Immature natural killer cell (primary cell): ENCODE results near the gene IQSEC3. TPM values are rescaled to one million over a fixed set of nuclear protein-coding genes. Genes with fewer than 3 reads are reported as not detected.

Experiments
- DNase-seq, 3 donors: peaks; one replicate each; pipeline ENCODE4 v3.0.0; 2022; ENCODE audit warnings: mixed read lengths in 1 of 3
- H3K27ac Mint-ChIP-seq, 6 donors: one replicate each; pipeline ENCODE4 v1.8.0; 2020; ENCODE audit warnings: mixed read lengths in 6 of 6, mild to moderate bottlenecking in 5 of 6, inconsistent platforms in 4 of 6, moderate library complexity in 3 of 6
- H3K27me3 Mint-ChIP-seq, 3 donors: one replicate each; pipeline ENCODE4 v1.8.0; 2020 to 2021; ENCODE audit warnings: low read depth in 3 of 3, mild to moderate bottlenecking in 3 of 3, mixed read lengths in 3 of 3, moderate library complexity in 3 of 3, inconsistent platforms in 1 of 3
- H3K36me3 Mint-ChIP-seq, 3 donors: one replicate each; pipeline ENCODE4 v1.8.0; 2020; ENCODE audit warnings: mixed read lengths in 3 of 3, inconsistent platforms in 2 of 3, mild to moderate bottlenecking in 2 of 3
- H3K4me1 Mint-ChIP-seq, 2 donors: one replicate each; pipeline ENCODE4 v1.8.0; 2020; ENCODE audit warnings: inconsistent platforms in 2 of 2, mild to moderate bottlenecking in 2 of 2, mixed read lengths in 2 of 2, moderate library complexity in 1 of 2
- H3K4me3 Mint-ChIP-seq, 5 donors: one replicate each; pipeline ENCODE4 v1.8.0; 2020; ENCODE audit warnings: mild to moderate bottlenecking in 5 of 5, mixed read lengths in 5 of 5, inconsistent platforms in 3 of 5, moderate library complexity in 3 of 5
- H3K9me3 Mint-ChIP-seq, 6 donors: one replicate each; pipeline ENCODE4 v1.8.0; 2020; ENCODE audit warnings: mild to moderate bottlenecking in 6 of 6, mixed read lengths in 6 of 6, inconsistent platforms in 4 of 6, moderate library complexity in 3 of 6
- polyA plus RNA-seq, 3 donors: library from polyadenylated mRNA; unstranded; fragments of 300-500 nt; fragmentation: Illumina TruSeq; gene quantifications; one replicate each; pipeline ENCODE4 v1.2.3, GENCODE V29; 2021

IQSEC3 gene
- polyA plus RNA-seq, 3 donors from 2014 or later: 0.07 TPM; not detected in 2

DNA sequence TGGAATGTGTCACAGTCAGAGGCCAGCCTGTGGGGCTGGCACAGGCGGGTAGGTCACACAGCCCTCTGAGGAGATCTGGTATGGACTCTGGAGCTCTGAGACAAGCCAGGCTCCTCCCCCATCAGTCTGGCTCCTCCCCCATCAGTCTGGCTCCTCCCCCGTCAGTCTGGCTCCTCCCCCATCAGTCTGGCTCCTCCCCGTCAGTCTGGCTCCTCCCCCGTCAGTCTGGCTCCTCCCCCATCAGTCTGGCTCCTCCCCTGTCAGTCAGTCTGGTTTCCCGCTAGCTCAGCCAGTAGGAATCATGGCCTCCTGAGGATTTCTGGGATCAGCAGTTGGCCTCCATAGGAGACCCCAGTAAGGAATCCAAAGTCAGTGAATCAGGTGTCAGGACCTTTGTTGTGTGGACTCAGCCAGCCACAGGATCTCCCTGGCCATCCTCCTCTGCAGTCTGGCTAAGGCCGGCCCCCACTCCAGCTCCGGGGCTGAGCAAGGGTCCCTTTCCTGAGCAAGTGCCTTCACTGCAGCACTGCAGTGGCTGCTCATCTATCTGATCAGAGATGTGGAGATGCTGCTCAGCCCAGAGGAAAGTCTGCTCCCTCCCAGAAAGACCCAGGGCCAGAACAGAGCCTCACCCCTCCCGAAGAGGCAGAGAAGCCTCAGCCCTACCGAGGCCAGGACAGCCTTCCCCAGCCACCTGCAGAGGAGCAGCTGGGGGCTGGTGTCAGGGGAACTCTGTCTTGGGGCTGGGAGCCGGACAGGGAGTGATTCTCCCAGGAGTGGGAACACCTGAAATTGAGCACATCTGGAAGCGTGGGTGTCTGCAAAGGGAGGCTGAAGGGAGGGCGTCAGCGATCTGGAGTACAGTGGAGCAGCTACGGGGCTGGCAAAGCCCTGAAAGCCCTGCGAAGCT lies 35.7 kb downstream of the IQSEC3 start:
- H3K9me3 Mint-ChIP-seq: peaks cover 0 to 2% (median 0%) of the 10 kb centered on the region in 6 donors
- H3K36me3 Mint-ChIP-seq: no peaks in the 10 kb centered on the region
- H3K27me3 Mint-ChIP-seq: peaks cover 7 to 12% (median 9%) of the 10 kb centered on the region in 3 donors
- H3K27ac Mint-ChIP-seq: no peak overlapping the region
- peaks cover 5 to 7% of the 10 kb centered on the region in 2 donors for H3K4me1 Mint-ChIP-seq
- no peak for DNase-seq
- H3K4me3 Mint-ChIP-seq: no peak overlapping the region

DNA sequence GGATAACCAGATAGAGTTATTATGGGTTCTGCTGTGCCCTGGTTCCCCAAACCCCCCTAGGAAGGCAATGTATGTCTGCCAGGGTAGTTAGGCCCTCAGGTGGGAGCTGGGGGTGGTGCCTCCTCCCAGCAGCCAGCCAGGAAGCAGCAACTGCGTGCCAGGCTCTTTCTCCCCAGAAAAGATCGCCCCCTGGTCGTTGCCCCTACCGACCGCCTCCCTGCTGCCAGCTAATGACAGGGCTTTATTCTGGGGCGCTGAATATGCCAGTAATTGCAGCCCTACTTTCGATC lies 36.3 kb downstream of the IQSEC3 start:
- Mint-ChIP-seq H3K4me1 (peaks cover 5 to 7% of the 10 kb centered on the region in 2 donors), H3K27me3 (peaks cover 5 to 11% (median 7%) of the 10 kb centered on the region in 3 donors), H3K4me3 (no peak overlapping the region), H3K36me3 (no peaks in the 10 kb centered on the region), H3K9me3 (peaks cover 0 to 2% (median 0%) of the 10 kb centered on the region in 6 donors), H3K27ac (no peak overlapping the region)
- no peak for DNase-seq

DNA sequence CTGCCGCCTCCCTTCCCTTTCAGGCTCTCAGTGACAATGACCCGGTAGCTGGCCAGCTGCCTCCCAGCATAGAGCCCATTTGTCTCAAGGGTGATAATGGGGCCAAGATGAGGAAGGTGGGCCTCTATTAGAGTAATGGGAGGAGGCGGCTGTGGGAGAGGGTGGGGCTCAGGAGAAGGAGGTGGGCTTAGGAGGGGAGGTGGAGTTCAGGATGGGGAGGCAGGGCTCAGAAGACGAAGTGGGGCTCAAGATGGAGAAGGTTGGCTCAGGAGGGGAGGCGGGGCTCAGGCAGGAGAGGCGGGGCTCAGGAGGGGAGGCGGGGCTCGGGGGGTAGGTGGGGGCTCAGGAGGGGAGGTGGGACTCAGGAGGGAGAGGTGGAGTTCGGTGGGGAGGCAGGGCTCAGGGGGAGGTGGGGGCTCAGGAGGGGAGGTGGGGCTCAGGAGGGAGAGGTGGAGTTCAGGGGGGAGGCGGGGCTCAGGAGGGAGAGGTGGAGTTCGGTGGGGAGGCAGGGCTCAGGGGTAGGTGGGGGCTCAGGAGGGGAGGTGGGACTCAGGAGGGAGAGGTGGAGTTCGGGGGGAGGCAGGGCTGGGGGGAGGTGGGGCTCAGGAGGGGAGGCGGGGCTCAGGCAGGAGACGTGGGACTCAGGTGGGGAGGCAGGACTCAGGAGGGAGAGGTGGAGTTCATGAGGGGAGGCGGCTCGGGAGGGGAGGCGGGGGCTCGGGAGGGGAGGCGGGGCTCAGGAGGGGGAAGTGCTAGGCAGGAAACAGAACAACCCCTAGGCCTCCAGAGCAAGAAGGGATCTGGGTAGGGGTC lies 36.8 kb downstream of the IQSEC3 start:
- no peaks in the 10 kb centered on the region for H3K36me3 Mint-ChIP-seq
- no peak for DNase-seq
- H3K27ac Mint-ChIP-seq: no peak overlapping the region
- peaks cover 0 to 2% (median 0%) of the 10 kb centered on the region in 6 donors for H3K9me3 Mint-ChIP-seq
- no peak overlapping the region for H3K4me3 Mint-ChIP-seq
- H3K4me1 Mint-ChIP-seq: peaks cover 5 to 7% of the 10 kb centered on the region in 2 donors
- H3K27me3 Mint-ChIP-seq: peaks cover 2 to 13% (median 7%) of the 10 kb centered on the region in 3 donors

DNA sequence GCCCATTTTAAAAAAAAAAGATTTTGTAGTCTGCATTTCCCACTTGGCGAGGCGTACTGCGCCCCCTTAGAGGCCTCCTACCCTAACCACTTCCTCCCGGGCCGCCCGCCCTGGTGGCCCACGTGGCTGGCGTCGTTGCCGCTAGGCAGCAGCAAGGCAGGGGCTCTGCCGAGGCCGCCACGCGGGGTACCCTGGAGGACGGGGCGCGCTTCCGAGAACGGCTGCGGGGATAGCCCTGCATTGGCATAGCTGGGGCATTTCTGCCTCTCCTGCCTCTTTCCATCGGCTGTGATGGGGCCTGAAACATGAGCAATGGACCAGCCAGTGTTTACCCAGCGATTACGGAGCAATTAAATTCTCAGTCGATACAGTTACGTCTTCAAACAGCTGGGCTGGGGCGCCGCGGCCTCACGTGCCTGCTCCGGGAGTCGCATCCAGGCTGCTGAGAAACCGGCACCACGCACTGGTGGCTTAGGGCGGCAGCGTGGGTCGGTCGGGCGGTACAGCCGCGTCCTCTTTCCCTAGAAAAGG lies 38.0 kb downstream of the IQSEC3 start:
- Mint-ChIP-seq H3K4me1 (peaks cover 5 to 7% of the 10 kb centered on the region in 2 donors), H3K27me3 (peaks cover 2 to 12% (median 4%) of the 10 kb centered on the region in 3 donors), H3K27ac (no peak overlapping the region), H3K4me3 (no peak overlapping the region), H3K36me3 (no peaks in the 10 kb centered on the region), H3K9me3 (peaks cover 0 to 2% (median 0%) of the 10 kb centered on the region in 6 donors)
- peak in 2 of 3 donors; percentile 9 to 10 for DNase-seq

DNA sequence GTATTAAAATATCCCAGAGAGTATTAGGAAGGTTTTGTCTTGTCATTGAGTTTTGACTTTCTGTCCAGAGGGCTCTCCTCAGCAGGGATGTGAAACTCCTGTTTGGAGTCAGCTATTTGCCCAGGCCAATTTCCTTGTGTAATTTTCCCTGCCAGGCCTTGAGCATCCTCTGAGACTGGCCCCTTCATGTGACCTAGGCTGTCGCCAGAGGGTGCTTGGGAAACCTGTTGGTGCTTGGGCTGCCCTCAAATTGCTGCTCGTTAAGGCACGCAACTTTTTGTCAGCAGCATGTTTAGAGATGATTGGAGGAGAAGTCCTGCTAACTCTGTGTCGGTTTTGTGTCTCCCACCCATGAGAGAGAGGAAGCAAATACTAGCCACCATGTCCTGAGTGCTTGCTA lies 39.1 kb downstream of the IQSEC3 start:
- no peak for DNase-seq
- Mint-ChIP-seq H3K4me3 (no peak overlapping the region), H3K36me3 (no peaks in the 10 kb centered on the region), H3K27ac (no peak overlapping the region), H3K4me1 (peaks cover 5 to 7% of the 10 kb centered on the region in 2 donors), H3K9me3 (no peaks in the 10 kb centered on the region), H3K27me3 (peaks cover 2 to 8% (median 4%) of the 10 kb centered on the region in 3 donors)

DNA sequence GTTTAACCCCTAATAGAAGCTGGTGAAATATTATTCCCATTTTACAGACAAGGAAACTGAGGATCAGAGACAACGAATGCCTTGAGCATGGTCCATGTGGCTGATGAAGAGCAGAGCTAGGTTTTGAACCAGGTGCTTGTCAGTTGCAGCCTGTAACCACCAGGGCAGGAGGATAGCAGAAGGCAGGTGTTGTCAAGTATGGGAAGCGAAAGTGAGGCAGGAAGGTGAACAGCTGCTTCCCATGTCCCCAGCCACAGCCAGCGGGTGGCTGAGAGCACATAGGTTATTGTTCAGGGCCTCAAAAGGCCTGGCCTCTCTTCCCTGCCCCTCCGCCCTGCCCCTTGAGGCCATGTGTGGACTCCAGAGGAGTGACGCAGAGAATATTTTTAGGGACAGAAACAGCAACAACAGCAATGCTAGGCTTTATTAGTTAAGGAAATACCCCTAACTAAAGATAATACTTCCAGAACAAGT lies 39.6 kb downstream of the IQSEC3 start:
- peaks cover 5 to 7% of the 10 kb centered on the region in 2 donors for H3K4me1 Mint-ChIP-seq

DNA sequence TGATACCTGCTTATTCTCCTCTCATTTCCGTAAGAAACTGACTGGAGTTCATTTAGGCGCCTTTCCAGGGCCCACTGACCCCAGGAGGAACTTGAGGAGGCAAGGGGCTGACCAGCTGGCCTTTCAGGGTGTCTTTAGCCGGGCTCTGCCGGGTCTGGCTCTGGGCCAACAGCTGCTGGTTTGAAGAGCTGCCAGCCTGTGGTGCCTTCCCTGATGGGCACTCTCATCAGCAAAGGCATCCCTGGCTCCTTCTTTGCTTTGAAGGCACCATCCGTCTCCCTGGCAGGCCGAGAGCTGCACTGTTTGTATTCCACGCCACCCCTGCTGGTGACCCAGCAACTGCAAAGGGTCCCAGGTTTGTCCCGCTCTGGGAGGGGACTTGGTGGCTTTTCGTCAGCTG lies 42.0 kb downstream of the IQSEC3 start:
- Mint-ChIP-seq H3K36me3 (peaks cover 0 to 6% (median 0%) of the 10 kb centered on the region in 3 donors), H3K9me3 (no peaks in the 10 kb centered on the region), H3K4me3 (no peak overlapping the region), H3K27me3 (peaks cover 8 to 14% (median 8%) of the 10 kb centered on the region in 3 donors), H3K4me1 (peaks cover 5 to 7% of the 10 kb centered on the region in 2 donors), H3K27ac (no peak overlapping the region)
- DNase-seq: no peak

More for the DNA sequence above, 39.6 kb downstream of the IQSEC3 start:
- DNase-seq: no peak
- H3K27ac Mint-ChIP-seq: no peak overlapping the region
- no peak overlapping the region for H3K4me3 Mint-ChIP-seq
- peaks cover 4 to 13% (median 5%) of the 10 kb centered on the region in 3 donors for H3K27me3 Mint-ChIP-seq
- peaks cover 0 to 3% (median 0%) of the 10 kb centered on the region in 3 donors for H3K36me3 Mint-ChIP-seq
- H3K9me3 Mint-ChIP-seq: no peaks in the 10 kb centered on the region

DNA sequence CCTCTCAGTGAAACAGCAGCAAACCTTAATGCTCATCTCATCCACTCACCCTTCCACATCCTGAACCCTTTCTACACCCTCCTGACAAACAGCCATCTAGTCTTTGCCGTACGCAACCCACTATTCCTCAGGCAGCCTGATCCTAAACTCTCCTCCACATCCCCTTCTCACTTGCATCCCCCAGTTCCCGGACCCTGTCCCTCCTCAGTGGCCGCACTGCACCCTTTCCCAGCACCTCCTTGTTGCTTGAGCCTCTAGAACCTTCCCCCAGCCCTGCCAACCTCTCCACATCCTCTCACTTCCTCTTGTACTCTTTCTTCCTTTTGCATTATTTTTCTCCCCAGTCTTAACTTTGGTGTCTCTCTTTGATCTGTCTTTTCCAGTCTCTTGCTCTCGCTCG lies 42.9 kb downstream of the IQSEC3 start:
- Mint-ChIP-seq H3K27ac (no peak overlapping the region), H3K4me3 (no peak overlapping the region)
- DNase-seq: no peak

DNA sequence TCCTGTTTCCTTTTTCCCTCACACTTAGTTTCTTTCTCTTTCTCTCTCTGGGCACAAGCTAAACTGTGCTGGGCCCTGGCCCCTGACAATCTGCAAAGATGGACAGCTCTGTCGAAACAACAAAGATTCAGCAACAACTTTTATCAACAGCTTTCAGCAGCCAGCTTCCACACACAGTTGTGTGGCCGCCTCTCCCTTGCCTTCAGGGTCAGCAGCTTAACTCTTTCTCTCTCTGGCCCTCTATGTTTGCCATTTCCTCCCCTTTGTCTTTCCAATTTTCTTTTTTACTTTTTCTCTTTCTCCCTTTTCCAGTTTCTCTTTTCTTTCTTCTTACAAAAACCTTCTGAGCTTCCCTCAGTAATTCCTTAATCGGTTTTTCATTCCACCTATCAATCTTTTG lies 43.3 kb downstream of the IQSEC3 start:
- Mint-ChIP-seq H3K27me3 (peaks cover 8 to 14% (median 8%) of the 10 kb centered on the region in 3 donors), H3K36me3 (peaks cover 0 to 6% (median 0%) of the 10 kb centered on the region in 3 donors), H3K4me3 (no peak overlapping the region), H3K4me1 (no peaks in the 10 kb centered on the region), H3K9me3 (no peaks in the 10 kb centered on the region), H3K27ac (no peak overlapping the region)
- DNase-seq: no peak

More for the DNA sequence above, 42.9 kb downstream of the IQSEC3 start:
- H3K9me3 Mint-ChIP-seq: no peaks in the 10 kb centered on the region
- H3K27me3 Mint-ChIP-seq: peaks cover 8 to 14% (median 8%) of the 10 kb centered on the region in 3 donors
- no peaks in the 10 kb centered on the region for H3K4me1 Mint-ChIP-seq
- H3K36me3 Mint-ChIP-seq: peaks cover 0 to 6% (median 0%) of the 10 kb centered on the region in 3 donors

DNA sequence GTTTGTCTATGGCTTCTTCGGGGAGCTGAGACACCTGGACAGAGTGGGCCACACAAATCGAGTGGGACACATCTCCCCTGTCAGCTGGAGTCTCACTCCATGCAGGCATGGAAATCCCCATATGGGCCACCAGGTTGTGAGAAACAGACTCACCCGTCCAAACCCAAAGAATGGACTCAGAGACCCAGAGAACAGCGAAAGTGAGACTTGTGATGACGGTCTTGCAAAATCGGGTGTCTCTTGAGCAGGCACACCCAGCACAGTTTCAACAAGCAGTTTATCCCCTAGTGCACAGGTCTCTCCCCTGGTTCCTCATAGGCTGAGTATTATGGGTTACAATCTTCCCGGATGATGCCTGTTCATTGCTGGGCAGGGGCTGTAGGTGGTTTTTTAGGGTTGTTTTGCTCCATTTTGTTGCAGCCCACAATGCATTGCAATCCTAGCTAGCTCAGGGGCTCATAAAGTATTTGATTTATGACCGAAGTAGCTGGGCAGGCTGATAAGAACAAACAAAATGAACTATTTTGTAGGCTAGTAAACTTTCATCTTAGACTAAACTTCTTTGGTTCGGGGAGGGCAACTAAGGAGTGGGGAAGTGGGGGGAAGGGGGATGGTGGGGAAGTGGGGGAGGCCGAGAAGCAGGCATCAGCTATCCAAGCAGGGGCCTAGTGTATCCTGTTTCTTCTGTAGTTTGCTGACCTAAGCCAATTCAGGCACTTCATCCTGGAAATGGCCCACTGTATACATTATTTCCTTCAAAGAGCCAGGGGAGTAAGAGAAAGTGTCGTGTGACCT lies 45.3 kb downstream of the IQSEC3 start:
- no peak overlapping the region for H3K4me3 Mint-ChIP-seq
- H3K36me3 Mint-ChIP-seq: peaks cover 0 to 6% (median 0%) of the 10 kb centered on the region in 3 donors
- H3K27ac Mint-ChIP-seq: no peak overlapping the region
- no peaks in the 10 kb centered on the region for H3K9me3 Mint-ChIP-seq
- H3K4me1 Mint-ChIP-seq: no peaks in the 10 kb centered on the region
- H3K27me3 Mint-ChIP-seq: peaks cover 5 to 10% (median 8%) of the 10 kb centered on the region in 3 donors
- DNase-seq: no peak

DNA sequence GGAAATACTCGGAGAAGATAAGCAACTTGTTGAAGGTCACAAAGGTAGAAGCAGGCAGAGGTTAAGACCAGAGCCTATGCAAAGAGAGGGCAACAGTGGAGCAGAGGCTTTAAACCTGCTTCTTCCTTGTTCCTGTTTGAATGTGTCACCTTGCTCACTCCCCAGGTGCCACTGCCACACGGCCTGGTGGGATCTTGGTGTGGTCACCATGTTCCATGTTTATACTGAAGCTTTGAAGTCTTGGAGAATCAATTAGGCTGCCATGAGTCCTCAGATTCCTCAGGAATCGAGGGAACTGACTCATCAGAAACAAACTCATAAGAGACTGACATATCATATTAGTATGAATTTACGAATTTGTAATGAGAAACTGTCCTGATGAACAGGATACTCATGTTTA lies 46.8 kb downstream of the IQSEC3 start:
- Mint-ChIP-seq H3K9me3 (no peaks in the 10 kb centered on the region), H3K4me3 (no peak overlapping the region), H3K27me3 (peaks cover 5 to 8% (median 6%) of the 10 kb centered on the region in 3 donors), H3K4me1 (no peaks in the 10 kb centered on the region), H3K36me3 (peaks cover 0 to 6% (median 0%) of the 10 kb centered on the region in 3 donors), H3K27ac (no peak overlapping the region)
- no peak for DNase-seq

DNA sequence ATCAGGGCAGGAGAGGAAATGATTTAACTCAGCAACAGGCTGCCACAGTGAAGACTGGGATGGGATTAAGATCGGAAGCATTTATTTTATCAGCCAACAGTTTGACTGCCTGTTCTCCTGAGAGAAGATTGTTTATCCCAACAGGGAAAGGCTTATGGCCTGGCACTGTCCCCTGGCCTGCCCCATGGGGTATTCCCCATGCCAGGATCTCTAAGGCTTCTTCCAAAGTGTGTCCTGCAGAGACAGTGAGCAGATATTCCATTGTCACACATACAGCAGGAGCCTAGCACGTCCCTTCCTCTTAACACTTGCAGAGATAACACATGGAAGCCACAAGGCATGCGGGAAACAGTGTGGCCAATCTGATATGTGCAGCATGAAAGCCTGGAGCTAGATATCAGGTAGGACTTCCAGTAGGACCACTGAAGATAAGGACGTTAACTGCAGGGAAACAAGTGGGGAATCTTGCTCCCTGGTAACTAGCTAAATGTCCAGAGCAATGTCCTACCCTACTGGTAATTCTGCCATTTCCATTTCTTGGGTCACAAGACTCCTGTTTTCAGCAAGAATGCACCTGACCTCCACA lies 48.2 kb downstream of the IQSEC3 start:
- Mint-ChIP-seq H3K36me3 (peaks cover 0 to 6% (median 0%) of the 10 kb centered on the region in 3 donors), H3K9me3 (no peaks in the 10 kb centered on the region), H3K27ac (no peak overlapping the region), H3K27me3 (peaks cover 5 to 8% (median 8%) of the 10 kb centered on the region in 3 donors), H3K4me3 (no peak overlapping the region), H3K4me1 (no peaks in the 10 kb centered on the region)
- no peak for DNase-seq

DNA sequence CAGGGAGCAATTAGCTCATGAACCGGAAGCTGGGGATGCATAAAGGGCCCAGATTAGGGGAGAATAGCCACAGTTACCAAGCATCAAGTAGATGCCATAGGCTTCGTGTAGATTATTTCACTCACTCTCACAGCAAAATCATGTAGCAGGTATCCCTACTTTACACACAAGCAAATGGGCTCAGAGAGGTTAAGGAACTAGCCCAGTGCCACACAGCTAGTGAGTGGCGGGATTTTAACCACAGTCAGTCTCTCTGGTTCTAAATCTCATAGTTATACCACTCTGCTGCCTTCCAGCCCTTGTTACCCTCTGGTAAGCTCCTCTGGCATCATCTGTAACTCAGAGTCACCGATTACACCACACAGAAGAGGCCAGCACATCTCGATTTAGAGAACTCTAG lies 49.0 kb downstream of the IQSEC3 start:
- Mint-ChIP-seq H3K9me3 (no peaks in the 10 kb centered on the region), H3K27me3 (peaks cover 5 to 8% (median 8%) of the 10 kb centered on the region in 3 donors), H3K4me1 (no peaks in the 10 kb centered on the region), H3K4me3 (no peak overlapping the region), H3K36me3 (peaks cover 0 to 6% (median 0%) of the 10 kb centered on the region in 3 donors), H3K27ac (no peak overlapping the region)
- no peak for DNase-seq
